IPS-NIHi11 (cell line): Measurements from ENCODE around the gene OR2D3.
A peak's percentile ranks its signal among the peaks of the same experiment; 100 is the strongest.
"Not testable (repeated sequence)": the region's sequence is repeated elsewhere in the genome, so short reads cannot be mapped to it uniquely, and the experiment has no call there.

Experiments used
- DNase-seq: peaks from one replicate; pipeline ENCODE4 v3.0.0; 2012; ENCODE audit warnings: mixed read lengths, low spot score

The OR2D3 gene

GRCh38 chr11:6927030-6927617 lies 6.3 kb downstream of the OR2D3 start:
- no peak for DNase-seq

GRCh38 chr11:6928916-6929315 lies 8.1 kb downstream of the OR2D3 start:
- DNase-seq: no peak

DNA sequence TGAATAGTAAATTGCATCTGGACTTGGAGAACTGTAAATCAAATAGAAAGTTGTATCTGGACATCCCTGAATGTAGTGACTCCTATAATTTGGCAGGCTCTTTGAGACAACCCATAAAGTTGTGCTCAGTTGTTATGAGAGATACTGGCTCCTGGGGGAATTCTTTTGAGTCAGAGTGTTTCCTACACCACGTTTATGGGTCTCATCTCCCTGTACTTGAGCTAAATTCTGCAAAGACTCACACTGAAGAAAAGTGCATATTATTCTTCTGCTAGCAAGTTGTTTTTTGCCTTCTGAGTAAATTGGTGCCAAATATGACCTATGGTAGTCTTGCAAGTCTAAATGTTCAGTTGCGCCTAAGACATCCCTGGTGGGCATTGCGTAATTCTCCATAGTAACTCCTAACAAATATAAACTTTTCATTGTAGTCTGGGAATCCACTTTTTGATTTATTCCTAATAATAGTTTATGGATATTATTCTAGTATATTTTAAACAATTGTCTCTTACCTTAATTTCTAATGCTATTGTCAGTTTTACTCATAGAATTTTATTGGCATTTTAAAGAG lies 10.4 kb downstream of the OR2D3 start:
- no peak for DNase-seq

- DNase-seq: no peak
These were observed 11.3 kb downstream of the OR2D3 start for GRCh38 chr11:6932145-6932544.

GRCh38 chr11:6941970-6942369 lies 21.2 kb downstream of the OR2D3 start:
- DNase-seq: no peak

DNA sequence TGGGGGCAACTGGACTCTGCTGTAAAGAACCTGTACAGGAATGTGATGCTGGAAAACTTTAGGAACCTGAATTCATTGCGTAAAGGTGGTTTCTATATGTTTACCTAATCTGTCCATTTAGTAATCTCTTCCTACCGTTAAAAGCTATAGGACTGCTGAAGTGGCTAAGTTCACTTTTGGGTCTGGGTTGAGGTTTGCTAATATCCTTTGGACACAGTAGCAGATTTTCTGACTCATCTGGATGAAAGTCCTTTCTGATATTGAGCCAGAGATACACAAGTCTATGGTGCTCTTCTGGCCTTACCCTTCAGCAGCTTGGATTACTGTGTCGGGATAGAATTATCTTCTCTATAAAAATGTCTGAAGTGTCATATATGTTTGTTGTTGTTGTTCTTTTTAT lies 22.3 kb downstream of the OR2D3 start:
- DNase-seq: no peak

GRCh38 chr11:6954248-6954647 lies 33.4 kb downstream of the OR2D3 start:
- DNase-seq: not testable (repeated sequence)

DNA sequence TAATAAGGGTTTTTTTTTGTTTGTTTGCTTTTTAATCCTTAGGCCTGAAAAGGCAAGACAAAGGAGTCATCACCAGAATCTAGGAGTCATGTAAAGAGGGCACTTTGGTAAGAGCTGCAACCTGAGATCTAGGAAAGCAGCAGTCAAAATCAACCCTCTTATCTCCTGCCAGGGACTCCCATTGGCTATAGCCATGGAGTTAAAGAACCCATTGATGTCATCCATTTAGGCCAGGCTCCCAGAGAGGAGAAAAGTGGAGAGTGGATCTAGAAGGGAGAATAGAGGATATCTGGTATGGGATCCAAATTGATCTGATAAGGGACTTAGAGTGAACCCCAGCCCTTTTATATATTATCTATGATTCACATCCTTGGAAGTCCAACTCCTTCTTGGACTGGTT lies 41.3 kb downstream of the OR2D3 start:
- peak; percentile 7 for DNase-seq

GRCh38 chr11:6962673-6963072 lies 41.9 kb downstream of the OR2D3 start:
- DNase-seq: no peak

- no peak for DNase-seq
These were observed 48.0 kb downstream of the OR2D3 start for GRCh38 chr11:6968816-6969215.

DNA sequence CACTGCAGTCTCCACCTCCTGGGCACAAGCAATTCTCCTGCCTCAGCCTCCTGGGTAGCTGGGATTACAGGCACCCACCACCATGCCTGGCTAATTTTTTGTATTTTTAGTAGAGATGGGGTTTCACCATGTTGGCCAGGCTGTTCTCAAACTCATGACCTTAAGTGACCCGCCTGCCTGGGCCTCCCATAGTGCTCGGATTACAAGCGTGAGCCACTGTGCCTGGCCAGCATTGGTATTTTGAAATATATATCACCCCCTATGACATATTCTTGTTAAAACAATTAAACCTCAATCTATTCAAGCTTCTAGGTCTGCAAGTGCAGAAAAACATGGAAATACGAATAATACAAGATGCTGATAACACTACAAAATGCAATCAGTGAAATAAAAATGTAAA lies 49.1 kb downstream of the OR2D3 start:
- DNase-seq: not testable (repeated sequence)
